ENCODE results near the gene AKTIP. TPM values are rescaled to one million over a fixed set of nuclear protein-coding genes. Genes with fewer than 3 reads are reported as not detected.

AKTIP gene
- 17.0 and 22.0 TPM in 2 replicates for total RNA-seq

DNA sequence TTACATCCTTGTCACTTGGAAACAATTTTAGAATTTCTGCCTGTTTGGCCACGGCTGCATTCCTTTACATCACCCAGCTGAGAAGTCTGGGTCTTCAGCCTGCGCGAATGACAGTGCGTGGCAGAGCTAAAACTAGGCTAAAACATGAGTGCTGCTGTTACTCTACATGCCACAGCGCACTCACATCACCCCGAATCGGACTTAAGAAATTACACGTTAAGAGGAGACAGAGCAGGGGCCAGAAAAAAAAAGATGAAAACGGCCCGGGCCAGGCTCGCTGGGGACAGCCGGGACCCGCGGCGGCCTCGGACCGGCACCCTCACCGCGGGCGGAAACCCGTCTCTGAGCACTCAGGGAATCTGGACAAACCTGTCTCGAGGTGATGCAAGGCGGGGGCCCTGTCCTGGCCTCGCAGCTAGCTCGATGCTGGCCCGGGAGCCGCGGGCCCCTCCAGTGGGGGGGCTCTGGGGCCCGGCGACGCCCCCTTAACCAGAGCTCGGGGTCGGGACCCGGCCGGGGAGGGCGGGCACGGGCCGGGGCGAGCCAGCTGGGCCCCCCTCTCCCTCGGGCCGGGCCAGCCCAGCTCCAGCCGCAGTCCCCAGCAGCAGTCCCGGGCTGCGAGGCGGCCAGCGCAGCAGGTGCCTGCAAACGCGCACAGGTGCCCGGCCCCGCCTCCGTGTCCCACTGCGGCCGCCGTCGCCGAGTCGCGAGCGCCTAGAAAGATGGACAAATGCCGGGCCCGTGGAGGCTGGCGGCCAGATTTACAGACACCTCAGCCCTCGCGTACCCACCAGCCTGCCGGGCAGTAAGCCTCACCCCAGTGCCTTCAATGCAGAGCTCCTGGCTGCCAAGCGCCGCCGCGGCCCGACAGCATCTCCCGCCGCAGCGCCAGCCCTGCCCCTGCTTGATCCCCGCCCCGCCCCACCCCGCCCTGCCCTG is at the start of gene AKTIP:
Gene AKTIP (minus strand): TSS at position 879 of the 939 bp plus-strand sequence. CDS start 2,950 bp downstream, outside the sequence.

Other genes starting within 250 kb of the AKTIP start
- 52.9 and 55.4 TPM in 2 replicates for gene RBL2, start 68.7 kb downstream of the AKTIP start, total RNA-seq
- gene RPGRIP1L, start 200.7 kb upstream of the AKTIP start, total RNA-seq = 8.1 and 13.8 TPM in 2 replicates
- 96.1 and 110 TPM in 2 replicates for gene FTO, start 200.9 kb upstream of the AKTIP start, total RNA-seq

Data from smooth muscle cell of trachea (primary cell).